HepG2 (cell line): Measurements from ENCODE around the gene STK38L. TPM values are rescaled to one million over a fixed set of nuclear protein-coding genes. Genes with fewer than 3 reads are reported as not detected.

Experiments used
- ATAC-seq: fragments of 200-7000 bp; cut with Tn5 transposase; 3 replicates; pipeline ENCODE4 v1.9.1; 2020; ENCODE audit warnings: mild to moderate bottlenecking, moderate library complexity
- BruUV-seq: library from RNA; stranded (reverse); fragments of 400-500 nt; replicated peaks from 2 replicates; lab custom pipeline; 2021; lab: Mats Ljungman, UMichigan
- CTCF ChIA-PET: fragments of 300-600 bp; formaldehyde crosslinking; extraction: SDS; loops from one replicate; lab custom pipeline; 2021; ENCODE audit warnings: low total read pairs, inconsistent platforms, low intra/inter-chr PET ratio; lab: Yijun Ruan, JAX
- POLR2A ChIA-PET: fragments of 350-600 bp; sonication (Branson Sonifier 250); formaldehyde crosslinking; loops from one replicate; lab custom pipeline; 2020; ENCODE audit warnings: antibody characterized with exemption, inconsistent platforms; lab: Yijun Ruan, JAX
- DNase-seq: peaks from one replicate; pipeline ENCODE4 v3.0.0-alpha.2; 2015; ENCODE audit warnings: low spot score
- FAIRE-seq: peaks from 3 replicates; lab custom pipeline; 2011; peaks lifted over from hg19 to GRCh38; lab: Jason Lieb, UNC
- H2AFZ ChIP-seq: one replicate; pipeline ENCODE4 v1.6.1; 2011; ENCODE audit warnings: low read length, inconsistent platforms
- H3K27ac ChIP-seq: fragments of 300-600 bp; 3 replicates; pipeline ENCODE4 v1.8.0; 2011; ENCODE audit warnings: mixed run types, mild to moderate bottlenecking, mixed read lengths, low read length, inconsistent platforms; ENCODE audit not compliant: insufficient read depth; ENCODE audit errors: extremely low read length
- H3K27me3 ChIP-seq, 2 experiments: fragments of 200-600 bp in 1 of 2; 2 replicates in 1 of 2; 3 replicates in 1 of 2; pipeline versions ENCODE4 v1.6.0 to v1.8.0; 2011; ENCODE audit warnings: low read length in 2 of 2, mild to moderate bottlenecking in 2 of 2, moderate library complexity in 2 of 2, inconsistent platforms in 1 of 2; ENCODE audit not compliant: insufficient read depth in 2 of 2, control insufficient read depth in 1 of 2
- H3K36me3 ChIP-seq, 2 experiments: fragments of 200-600 bp in 1 of 2; replicated peaks in 1 of 2; 2 replicates in 1 of 2; 3 replicates in 1 of 2; pipeline versions ENCODE4 v1.5.1 to v1.8.0; 2011; ENCODE audit warnings: low read length in 2 of 2, inconsistent platforms in 1 of 2; ENCODE audit not compliant: insufficient read depth in 2 of 2, control insufficient read depth in 1 of 2
- H3K4me1 ChIP-seq: 2 replicates; pipeline ENCODE4 v1.5.1; 2012; ENCODE audit warnings: low read length, inconsistent platforms; ENCODE audit not compliant: insufficient read depth
- H3K4me2 ChIP-seq: 2 replicates; pipeline ENCODE4 v1.6.0; 2011; ENCODE audit warnings: low read depth, low read length, inconsistent platforms
- H3K4me3 ChIP-seq, 3 experiments: fragments of 200-600 bp in 1 of 3; sonication (generic), shearing (Covaris generic) in 1 of 3; replicated peaks in 1 of 3; 2 replicates each; pipeline ENCODE4 v1.5.1; 2011 to 2016; ENCODE audit warnings: low read length in 3 of 3, inconsistent platforms in 2 of 3, low read depth in 2 of 3, mild to moderate bottlenecking in 2 of 3, control low read depth in 1 of 3, mixed read lengths in 1 of 3; ENCODE audit not compliant: insufficient read depth in 1 of 3
- H3K79me2 ChIP-seq: one replicate; pipeline ENCODE4 v1.6.1; 2011; ENCODE audit warnings: low read length, inconsistent platforms; ENCODE audit not compliant: insufficient read depth
- H3K9ac ChIP-seq: 2 replicates; pipeline ENCODE4 v1.6.0; 2011; ENCODE audit warnings: mild to moderate bottlenecking, low read depth, low read length, inconsistent platforms; ENCODE audit not compliant: insufficient read depth
- H3K9me3 ChIP-seq: 2 replicates; pipeline ENCODE4 v1.5.1; 2012; ENCODE audit warnings: mild to moderate bottlenecking, low read length
- H4K20me1 ChIP-seq: 2 replicates; pipeline ENCODE4 v1.6.0; 2011; ENCODE audit warnings: inconsistent platforms, mild to moderate bottlenecking, low read length, moderate library complexity; ENCODE audit not compliant: insufficient read depth
- ATF7 ChIP-seq, 2 experiments: fragments of 450-650 bp in 1 of 2; sonication (generic) in 1 of 2; formaldehyde crosslinking in 1 of 2; IDR thresholded peaks; 2 replicates each; pipeline versions ENCODE4 v1.4.0 to v1.6.1; 2016 to 2020; ENCODE audit warnings: antibody characterized with exemption in 1 of 2, mild to moderate bottlenecking in 1 of 2, missing genetic modification reagents in 1 of 2
- ATRX ChIP-seq: sonication (generic); formaldehyde crosslinking; IDR thresholded peaks from 2 replicates; pipeline ENCODE4 v1.4.0; 2020; ENCODE audit warnings: missing genetic modification reagents, borderline replicate concordance
- BCL3 ChIP-seq: sonication (generic); formaldehyde crosslinking; IDR thresholded peaks from 2 replicates; pipeline ENCODE4 v1.5.1; 2020; ENCODE audit warnings: mild to moderate bottlenecking, missing genetic modification reagents, moderate library complexity
- BRF2 ChIP-seq: sonication (generic); formaldehyde crosslinking; IDR thresholded peaks from 2 replicates; pipeline ENCODE4 v1.8.1; 2022; ENCODE audit warnings: mild to moderate bottlenecking, missing genetic modification reagents
- ELK4 ChIP-seq: sonication (generic); formaldehyde crosslinking; IDR thresholded peaks from 2 replicates; pipeline ENCODE4 v1.9.0; 2021; ENCODE audit warnings: missing genetic modification reagents, borderline replicate concordance
- ERF ChIP-seq: IDR thresholded peaks from 2 replicates; pipeline ENCODE4 v1.6.1; 2018; ENCODE audit warnings: missing biosample characterization, missing genetic modification reagents
- GATA4 ChIP-seq: sonication (generic); IDR thresholded peaks from 2 replicates; pipeline ENCODE4 v1.6.1; 2016; ENCODE audit warnings: antibody characterized with exemption, low read depth, borderline replicate concordance
- GPN1 ChIP-seq: sonication (generic); formaldehyde crosslinking; IDR thresholded peaks from 2 replicates; pipeline ENCODE4 v1.5.1; 2020; ENCODE audit warnings: missing genetic modification reagents, borderline replicate concordance
- HNRNPLL ChIP-seq: fragments of 200-400 bp; formaldehyde crosslinking; IDR thresholded peaks from 2 replicates; pipeline ENCODE4 v1.6.1; 2017; ENCODE audit warnings: mild to moderate bottlenecking, low read depth, low read length; ENCODE audit not compliant: poor library complexity, severe bottlenecking
- KDM6A ChIP-seq: IDR thresholded peaks from 2 replicates; pipeline ENCODE4 v1.6.1; 2016; ENCODE audit warnings: low read depth
- MAFG ChIP-seq: sonication (generic); formaldehyde crosslinking; IDR thresholded peaks from 2 replicates; pipeline ENCODE4 v1.5.1; 2020; ENCODE audit warnings: mild to moderate bottlenecking, missing genetic modification reagents
- MAX ChIP-seq: IDR thresholded peaks from 2 replicates; pipeline ENCODE4 v1.6.1; 2012; ENCODE audit warnings: inconsistent platforms
- NCOA2 ChIP-seq: sonication (generic); formaldehyde crosslinking; IDR thresholded peaks from 2 replicates; pipeline ENCODE4 v1.8.0; 2022; ENCODE audit warnings: inconsistent platforms
- PRDM4 ChIP-seq: sonication (generic); formaldehyde crosslinking; IDR thresholded peaks from 2 replicates; pipeline ENCODE4 v1.9.0; 2021; ENCODE audit warnings: missing genetic modification reagents, borderline replicate concordance
- SKI ChIP-seq: fragments of 450-650 bp; IDR thresholded peaks from one replicate; pipeline ENCODE4 v1.6.1; 2018; ENCODE audit warnings: mild to moderate bottlenecking; ENCODE audit not compliant: partially characterized antibody
- ZNF503 ChIP-seq: sonication (generic); formaldehyde crosslinking; IDR thresholded peaks from 2 replicates; pipeline ENCODE4 v1.4.0; 2020; ENCODE audit warnings: missing genetic modification reagents
- WGBS: methylation state at CpG from one replicate; pipeline ENCODE4 v1.1.6; 2017; ENCODE audit warnings: low lambda C conversion rate; 5-methylcytosine and 5-hydroxymethylcytosine counted together
- in situ Hi-C: cut with HindIII; loops from 2 replicates; pipeline ENCODE4 v1.10.0; 2017; ENCODE audit warnings: low pct_unique_long_range_greater_than_20kb; ENCODE audit not compliant: extremely low pct_ligation_motif_present
- intact Hi-C: fragments of 100-400 bp; cut with micrococcal nuclease; formaldehyde crosslinking; loops from one replicate; pipeline ENCODE4 v1.10.0; 2022; ENCODE audit not compliant: unreplicated experiment
- polyA plus RNA-seq, 8 experiments: library from polyadenylated mRNA; depleted of rRNA in 3 of 8; stranded (reverse) in 7 of 8; unstranded in 1 of 8; fragments of >200 nt; fragmentation: Illumina TruSeq in 4 of 8; extraction: Trizol in 4 of 8; gene quantifications; 2 replicates each; pipeline versions ENCODE4 v1.2.1 to v1.2.3, GENCODE V29; 2011 to 2016; ENCODE audit warnings: low read depth in 4 of 8, missing spikeins in 1 of 8, mixed read lengths in 1 of 8; ENCODE audit not compliant: insufficient read depth in 1 of 8
- total RNA-seq, 5 experiments: library from RNA; depleted of rRNA; stranded (reverse); fragments of >200 nt; fragmentation: Illumina TruSeq; extraction: Trizol; gene quantifications; 2 replicates each; pipeline ENCODE4 v1.2.3, GENCODE V29; 2016; ENCODE audit warnings: low read depth in 1 of 5

The STK38L gene
- total and polyA plus RNA-seq, 2 of the 13 experiments (the other 11 are each of a cell fraction or from before 2014, with no cell fraction given), result 6.1 to 26.4 TPM

GRCh38 chr12:27208414-27208750 is 35.7 kb upstream of the STK38L start:
- WGBS, result 33% methylated on average over 2 of the region's 2 CpGs
- no peak overlapping the region for H3K4me3 ChIP-seq
- BruUV-seq, result no TSS peak
- DNase-seq, result no peak
- no peak overlapping the region for H2AFZ ChIP-seq
- in situ Hi-C loops (no loop called here), intact Hi-C loops (no loop called here)
- POLR2A ChIA-PET, result no interaction called here
- no peak for FAIRE-seq
- no peaks in the 10 kb centered on the region for H4K20me1 ChIP-seq
- no peaks in the 10 kb centered on the region for H3K9me3 ChIP-seq
- no peak for TF ChIP-seq ATRX (CRISPR knock-in tag)
- TF ChIP-seq ELK4 (CRISPR knock-in tag), result no peak
- TF ChIP-seq SKI, result no peak
- no peak for TF ChIP-seq MAFG (CRISPR knock-in tag)
- TF ChIP-seq GATA4, result no peak
- no peak for TF ChIP-seq ERF (CRISPR knock-in tag)
- TF ChIP-seq PRDM4 (CRISPR knock-in tag), result no peak
- TF ChIP-seq GPN1, result no peak
- no peak for TF ChIP-seq BRF2 (CRISPR knock-in tag)
- no peak for TF ChIP-seq ATF7 (IDR thresholded peaks at IDR 0.05)
- TF ChIP-seq ATF7 (CRISPR knock-in tag; IDR thresholded peaks at IDR 0.05), result no peak
- TF ChIP-seq HNRNPLL, result no peak
- no peak for TF ChIP-seq MAX
- no peak for TF ChIP-seq BCL3 (CRISPR knock-in tag)
- no peak for TF ChIP-seq NCOA2 (CRISPR knock-in tag)
- TF ChIP-seq KDM6A (CRISPR knock-in tag), result no peak
- TF ChIP-seq ZNF503 (CRISPR knock-in tag), result no peak
- CTCF ChIA-PET, result no interaction called here
- no peak for ATAC-seq
- H3K79me2 ChIP-seq, result no peaks in the 10 kb centered on the region
- no peak overlapping the region for H3K9ac ChIP-seq
- H3K4me1 ChIP-seq, result peaks cover 4% of the 10 kb centered on the region
- H3K27me3 ChIP-seq, result no peaks in the 10 kb centered on the region
- H3K27ac ChIP-seq, result no peak overlapping the region
- H3K4me2 ChIP-seq, result no peak overlapping the region
- H3K36me3 ChIP-seq, result no peaks in the 10 kb centered on the region
